ENCODE measurements around the gene COL6A1.

Gene COL6A1

GRCh38 chr21:46008893-46009621 is 27.5 kb downstream of the COL6A1 start:
- DNase-seq, result no peak

- DNase-seq, result no peak
Measured at GRCh38 chr21:46009951-46010705, 28.6 kb downstream of the COL6A1 start.

GRCh38 chr21:46011267-46011967 is 29.8 kb downstream of the COL6A1 start:
- DNase-seq, result no peak

GRCh38 chr21:46012154-46012553 is 30.6 kb downstream of the COL6A1 start:
- no peak for DNase-seq

GRCh38 chr21:46014828-46015227 is 33.3 kb downstream of the COL6A1 start:
- DNase-seq, result no peak

GRCh38 chr21:46017148-46017547 is 35.6 kb downstream of the COL6A1 start:
- DNase-seq, result no peak

- no peak for DNase-seq
Measured at GRCh38 chr21:46017695-46018094, 36.1 kb downstream of the COL6A1 start.

GRCh38 chr21:46018615-46019014 is 37.0 kb downstream of the COL6A1 start:
- DNase-seq, result no peak

- DNase-seq, result no peak
Measured at GRCh38 chr21:46020581-46020980, 39.0 kb downstream of the COL6A1 start.

- peak; percentile 5 for DNase-seq
Measured at GRCh38 chr21:46021398-46021797, 39.8 kb downstream of the COL6A1 start.

- DNase-seq, result peak; percentile 10
Measured at GRCh38 chr21:46021978-46022544, 40.5 kb downstream of the COL6A1 start.

GRCh38 chr21:46022551-46023525 is 41.3 kb downstream of the COL6A1 start:
- no peak for DNase-seq

GRCh38 chr21:46023555-46023954 is 42.0 kb downstream of the COL6A1 start:
- no peak for DNase-seq

GRCh38 chr21:46024141-46024540 is 42.6 kb downstream of the COL6A1 start:
- DNase-seq, result no peak

- no peak for DNase-seq
Measured at GRCh38 chr21:46025113-46025770, 43.7 kb downstream of the COL6A1 start.

- no peak for DNase-seq
Measured at GRCh38 chr21:46027851-46028493, 46.4 kb downstream of the COL6A1 start.

- DNase-seq, result no peak
Measured at GRCh38 chr21:46028573-46029091, 47.1 kb downstream of the COL6A1 start.

GRCh38 chr21:46029186-46029924 is 47.8 kb downstream of the COL6A1 start:
- DNase-seq, result no peak

- no peak for DNase-seq
Measured at GRCh38 chr21:46031484-46031883, 49.9 kb downstream of the COL6A1 start.

GRCh38 chr21:46032100-46032499 is 50.5 kb downstream of the COL6A1 start:
- DNase-seq, result no peak
